HepG2 (cell line): ENCODE results near the gene LNX2. TPM values are rescaled to one million over a fixed set of nuclear protein-coding genes. Genes with fewer than 3 reads are reported as not detected.

Experiments
- ATRX ChIP-seq: sonication (generic); formaldehyde crosslinking; IDR thresholded peaks from 2 replicates; pipeline ENCODE4 v1.4.0; 2020; ENCODE audit warnings: missing genetic modification reagents, borderline replicate concordance
- MATR3 ChIP-seq: sonication (generic); formaldehyde crosslinking; IDR thresholded peaks from 2 replicates; pipeline ENCODE4 v1.4.0; 2020; ENCODE audit warnings: missing genetic modification reagents
- SALL1 ChIP-seq: sonication (generic); formaldehyde crosslinking; IDR thresholded peaks from 2 replicates; pipeline ENCODE4 v1.8.0; 2022; ENCODE audit warnings: mild to moderate bottlenecking, missing genetic modification reagents
- STAT5B ChIP-seq: sonication (generic); formaldehyde crosslinking; IDR thresholded peaks from 2 replicates; pipeline ENCODE4 v1.4.0; 2020; ENCODE audit warnings: missing genetic modification reagents
- ZNF232 ChIP-seq: sonication (generic); formaldehyde crosslinking; IDR thresholded peaks from 2 replicates; pipeline ENCODE4 v1.4.0; 2020; ENCODE audit warnings: missing genetic modification reagents, borderline replicate concordance
- ZNF629 ChIP-seq: sonication (generic); formaldehyde crosslinking; conservative IDR thresholded peaks from 2 replicates; pipeline ENCODE4 v1.5.0; 2020; ENCODE audit warnings: missing genetic modification reagents
- ZNF883 ChIP-seq: sonication (generic); formaldehyde crosslinking; IDR thresholded peaks from 2 replicates; pipeline ENCODE4 v1.5.1; 2020; ENCODE audit warnings: mild to moderate bottlenecking, missing genetic modification reagents; ENCODE audit errors: not compliant biosample characterization
- ZSCAN12 ChIP-seq: sonication (generic); formaldehyde crosslinking; IDR thresholded peaks from 2 replicates; pipeline ENCODE4 v1.9.0; 2021; ENCODE audit warnings: mild to moderate bottlenecking, missing genetic modification reagents
- polyA plus RNA-seq, 8 experiments: library from polyadenylated mRNA; depleted of rRNA in 3 of 8; stranded (reverse) in 7 of 8; unstranded in 1 of 8; fragments of >200 nt; fragmentation: Illumina TruSeq in 4 of 8; extraction: Trizol in 4 of 8; gene quantifications; 2 replicates each; pipeline versions ENCODE4 v1.2.1 to v1.2.3, GENCODE V29; 2011 to 2016; ENCODE audit warnings: low read depth in 4 of 8, missing spikeins in 1 of 8, mixed read lengths in 1 of 8; ENCODE audit not compliant: insufficient read depth in 1 of 8
- total RNA-seq, 5 experiments: library from RNA; depleted of rRNA; stranded (reverse); fragments of >200 nt; fragmentation: Illumina TruSeq; extraction: Trizol; gene quantifications; 2 replicates each; pipeline ENCODE4 v1.2.3, GENCODE V29; 2016; ENCODE audit warnings: low read depth in 1 of 5
- TF ChIP-seq, protein P1 (sequence below): sonication (generic); formaldehyde crosslinking; IDR thresholded peaks from 2 replicates; pipeline ENCODE4 v1.4.0; 2020; ENCODE audit warnings: mild to moderate bottlenecking, missing genetic modification reagents
- TF ChIP-seq, protein P2 (sequence below): sonication (generic); formaldehyde crosslinking; IDR thresholded peaks from 2 replicates; pipeline ENCODE4 v1.4.0; 2020; ENCODE audit warnings: mild to moderate bottlenecking, missing genetic modification reagents
- TF ChIP-seq, protein P3 (sequence below): sonication (generic); formaldehyde crosslinking; IDR thresholded peaks from 2 replicates; pipeline ENCODE4 v1.4.0; 2020; ENCODE audit warnings: mild to moderate bottlenecking, missing genetic modification reagents
- TF ChIP-seq, protein P4 (sequence below): sonication (generic); formaldehyde crosslinking; IDR thresholded peaks from 2 replicates; pipeline ENCODE4 v1.8.1; 2023; ENCODE audit warnings: mild to moderate bottlenecking, missing genetic modification reagents, borderline replicate concordance
- TF ChIP-seq, protein P5 (sequence below): fragments of 450-650 bp; IDR thresholded peaks from 2 replicates; pipeline ENCODE4 v1.6.1; 2017
- TF ChIP-seq, protein P6 (sequence below): IDR thresholded peaks from 2 replicates; pipeline ENCODE4 v1.4.0; 2020; ENCODE audit warnings: mild to moderate bottlenecking, missing genetic modification reagents

Gene LNX2
- total and polyA plus RNA-seq, 2 of the 13 experiments (the other 11 are each of a cell fraction or from before 2014, with no cell fraction given), result 9.2 to 9.7 TPM

DNA sequence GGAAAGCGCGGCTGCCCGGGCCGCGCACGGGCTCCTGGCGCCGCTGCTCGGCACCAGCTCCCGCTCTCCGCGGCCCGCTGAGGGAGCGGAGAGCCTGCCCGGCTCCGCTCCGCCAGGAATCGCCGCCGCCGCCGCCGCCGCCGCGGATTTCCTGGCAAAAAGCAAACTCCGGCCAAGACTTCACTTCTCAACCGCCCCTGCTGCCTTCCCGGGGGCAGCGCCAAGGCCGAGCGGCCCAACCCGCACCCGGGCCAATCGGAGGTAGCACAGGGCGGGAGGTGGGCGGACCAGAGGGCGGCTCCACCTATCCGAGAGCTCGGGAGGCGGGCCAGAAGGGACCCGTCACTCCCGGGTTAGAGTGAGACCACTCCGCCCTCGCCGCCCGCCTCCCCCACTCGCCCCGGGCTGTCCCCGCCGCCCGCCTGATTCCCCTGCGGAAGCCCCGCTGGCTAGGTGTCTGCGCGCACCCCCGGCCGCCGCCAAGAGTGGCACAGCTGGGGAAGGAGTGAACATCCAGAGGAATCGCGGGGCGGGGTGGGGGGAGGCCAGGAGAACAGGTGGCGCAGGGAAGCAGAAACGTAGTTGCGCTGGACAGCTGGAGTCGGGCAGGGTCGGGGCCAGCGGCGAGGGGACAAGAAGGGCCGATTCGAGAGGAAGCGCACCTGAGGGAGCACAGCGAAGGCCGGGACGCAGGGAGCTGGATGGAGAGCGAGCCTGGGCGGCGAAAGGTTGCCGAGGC lies at the start of gene LNX2 (continued):
- TF ChIP-seq, protein P1, sequence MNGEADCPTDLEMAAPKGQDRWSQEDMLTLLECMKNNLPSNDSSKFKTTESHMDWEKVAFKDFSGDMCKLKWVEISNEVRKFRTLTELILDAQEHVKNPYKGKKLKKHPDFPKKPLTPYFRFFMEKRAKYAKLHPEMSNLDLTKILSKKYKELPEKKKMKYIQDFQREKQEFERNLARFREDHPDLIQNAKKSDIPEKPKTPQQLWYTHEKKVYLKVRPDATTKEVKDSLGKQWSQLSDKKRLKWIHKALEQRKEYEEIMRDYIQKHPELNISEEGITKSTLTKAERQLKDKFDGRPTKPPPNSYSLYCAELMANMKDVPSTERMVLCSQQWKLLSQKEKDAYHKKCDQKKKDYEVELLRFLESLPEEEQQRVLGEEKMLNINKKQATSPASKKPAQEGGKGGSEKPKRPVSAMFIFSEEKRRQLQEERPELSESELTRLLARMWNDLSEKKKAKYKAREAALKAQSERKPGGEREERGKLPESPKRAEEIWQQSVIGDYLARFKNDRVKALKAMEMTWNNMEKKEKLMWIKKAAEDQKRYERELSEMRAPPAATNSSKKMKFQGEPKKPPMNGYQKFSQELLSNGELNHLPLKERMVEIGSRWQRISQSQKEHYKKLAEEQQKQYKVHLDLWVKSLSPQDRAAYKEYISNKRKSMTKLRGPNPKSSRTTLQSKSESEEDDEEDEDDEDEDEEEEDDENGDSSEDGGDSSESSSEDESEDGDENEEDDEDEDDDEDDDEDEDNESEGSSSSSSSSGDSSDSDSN, result peak; percentile 71
- TF ChIP-seq, protein P2, sequence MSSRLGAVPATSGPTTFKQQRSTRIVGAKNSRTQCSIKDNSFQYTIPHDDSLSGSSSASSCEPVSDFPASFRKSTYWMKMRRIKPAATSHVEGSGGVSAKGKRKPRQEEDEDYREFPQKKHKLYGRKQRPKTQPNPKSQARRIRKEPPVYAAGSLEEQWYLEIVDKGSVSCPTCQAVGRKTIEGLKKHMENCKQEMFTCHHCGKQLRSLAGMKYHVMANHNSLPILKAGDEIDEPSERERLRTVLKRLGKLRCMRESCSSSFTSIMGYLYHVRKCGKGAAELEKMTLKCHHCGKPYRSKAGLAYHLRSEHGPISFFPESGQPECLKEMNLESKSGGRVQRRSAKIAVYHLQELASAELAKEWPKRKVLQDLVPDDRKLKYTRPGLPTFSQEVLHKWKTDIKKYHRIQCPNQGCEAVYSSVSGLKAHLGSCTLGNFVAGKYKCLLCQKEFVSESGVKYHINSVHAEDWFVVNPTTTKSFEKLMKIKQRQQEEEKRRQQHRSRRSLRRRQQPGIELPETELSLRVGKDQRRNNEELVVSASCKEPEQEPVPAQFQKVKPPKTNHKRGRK, result no peak
- no peak for TF ChIP-seq MATR3
- no peak for TF ChIP-seq ZNF232 (CRISPR knock-in tag)
- no peak for TF ChIP-seq ZNF629 (CRISPR knock-in tag)
- no peak for TF ChIP-seq ATRX (CRISPR knock-in tag)
- no peak for TF ChIP-seq STAT5B
- TF ChIP-seq, protein P3, sequence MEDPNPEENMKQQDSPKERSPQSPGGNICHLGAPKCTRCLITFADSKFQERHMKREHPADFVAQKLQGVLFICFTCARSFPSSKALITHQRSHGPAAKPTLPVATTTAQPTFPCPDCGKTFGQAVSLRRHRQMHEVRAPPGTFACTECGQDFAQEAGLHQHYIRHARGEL, result no peak
- TF ChIP-seq ZSCAN12 (CRISPR knock-in tag), result no peak
- TF ChIP-seq, protein P4, sequence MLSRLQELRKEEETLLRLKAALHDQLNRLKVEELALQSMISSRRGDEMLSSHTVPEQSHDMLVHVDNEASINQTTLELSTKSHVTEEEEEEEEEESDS, result no peak
- TF ChIP-seq, protein P5, sequence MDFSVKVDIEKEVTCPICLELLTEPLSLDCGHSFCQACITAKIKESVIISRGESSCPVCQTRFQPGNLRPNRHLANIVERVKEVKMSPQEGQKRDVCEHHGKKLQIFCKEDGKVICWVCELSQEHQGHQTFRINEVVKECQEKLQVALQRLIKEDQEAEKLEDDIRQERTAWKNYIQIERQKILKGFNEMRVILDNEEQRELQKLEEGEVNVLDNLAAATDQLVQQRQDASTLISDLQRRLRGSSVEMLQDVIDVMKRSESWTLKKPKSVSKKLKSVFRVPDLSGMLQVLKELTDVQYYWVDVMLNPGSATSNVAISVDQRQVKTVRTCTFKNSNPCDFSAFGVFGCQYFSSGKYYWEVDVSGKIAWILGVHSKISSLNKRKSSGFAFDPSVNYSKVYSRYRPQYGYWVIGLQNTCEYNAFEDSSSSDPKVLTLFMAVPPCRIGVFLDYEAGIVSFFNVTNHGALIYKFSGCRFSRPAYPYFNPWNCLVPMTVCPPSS, result no peak
- 0 out of 2 replicates have a peak, but pooled peaks have one; percentile 52 for TF ChIP-seq SALL1
- TF ChIP-seq ZNF883, result no peak
- TF ChIP-seq, protein P6, sequence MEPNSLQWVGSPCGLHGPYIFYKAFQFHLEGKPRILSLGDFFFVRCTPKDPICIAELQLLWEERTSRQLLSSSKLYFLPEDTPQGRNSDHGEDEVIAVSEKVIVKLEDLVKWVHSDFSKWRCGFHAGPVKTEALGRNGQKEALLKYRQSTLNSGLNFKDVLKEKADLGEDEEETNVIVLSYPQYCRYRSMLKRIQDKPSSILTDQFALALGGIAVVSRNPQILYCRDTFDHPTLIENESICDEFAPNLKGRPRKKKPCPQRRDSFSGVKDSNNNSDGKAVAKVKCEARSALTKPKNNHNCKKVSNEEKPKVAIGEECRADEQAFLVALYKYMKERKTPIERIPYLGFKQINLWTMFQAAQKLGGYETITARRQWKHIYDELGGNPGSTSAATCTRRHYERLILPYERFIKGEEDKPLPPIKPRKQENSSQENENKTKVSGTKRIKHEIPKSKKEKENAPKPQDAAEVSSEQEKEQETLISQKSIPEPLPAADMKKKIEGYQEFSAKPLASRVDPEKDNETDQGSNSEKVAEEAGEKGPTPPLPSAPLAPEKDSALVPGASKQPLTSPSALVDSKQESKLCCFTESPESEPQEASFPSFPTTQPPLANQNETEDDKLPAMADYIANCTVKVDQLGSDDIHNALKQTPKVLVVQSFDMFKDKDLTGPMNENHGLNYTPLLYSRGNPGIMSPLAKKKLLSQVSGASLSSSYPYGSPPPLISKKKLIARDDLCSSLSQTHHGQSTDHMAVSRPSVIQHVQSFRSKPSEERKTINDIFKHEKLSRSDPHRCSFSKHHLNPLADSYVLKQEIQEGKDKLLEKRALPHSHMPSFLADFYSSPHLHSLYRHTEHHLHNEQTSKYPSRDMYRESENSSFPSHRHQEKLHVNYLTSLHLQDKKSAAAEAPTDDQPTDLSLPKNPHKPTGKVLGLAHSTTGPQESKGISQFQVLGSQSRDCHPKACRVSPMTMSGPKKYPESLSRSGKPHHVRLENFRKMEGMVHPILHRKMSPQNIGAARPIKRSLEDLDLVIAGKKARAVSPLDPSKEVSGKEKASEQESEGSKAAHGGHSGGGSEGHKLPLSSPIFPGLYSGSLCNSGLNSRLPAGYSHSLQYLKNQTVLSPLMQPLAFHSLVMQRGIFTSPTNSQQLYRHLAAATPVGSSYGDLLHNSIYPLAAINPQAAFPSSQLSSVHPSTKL (CRISPR knock-in tag), result 0 out of 2 replicates have a peak, but pooled peaks have one; percentile 30
